C4-2B (cell line): Measurements from ENCODE around the gene GMEB2.
"Not testable (repeated sequence)": the region's sequence is repeated elsewhere in the genome, so short reads cannot be mapped to it uniquely, and the experiment has no call there.

Experiments used
- ZFX ChIP-seq: fragments of 450-650 bp; IDR thresholded peaks from 2 replicates; pipeline ENCODE4 v1.6.1; 2017
- TF ChIP-seq, protein P1 (sequence below): fragments of 450-650 bp; conservative IDR thresholded peaks from 2 replicates; pipeline ENCODE4 v1.5.1; 2017; ENCODE audit warnings: mild to moderate bottlenecking

GRCh38 chr20:63601679-63602078, 25.2 kb downstream of the GMEB2 start:
- TF ChIP-seq, protein P1, sequence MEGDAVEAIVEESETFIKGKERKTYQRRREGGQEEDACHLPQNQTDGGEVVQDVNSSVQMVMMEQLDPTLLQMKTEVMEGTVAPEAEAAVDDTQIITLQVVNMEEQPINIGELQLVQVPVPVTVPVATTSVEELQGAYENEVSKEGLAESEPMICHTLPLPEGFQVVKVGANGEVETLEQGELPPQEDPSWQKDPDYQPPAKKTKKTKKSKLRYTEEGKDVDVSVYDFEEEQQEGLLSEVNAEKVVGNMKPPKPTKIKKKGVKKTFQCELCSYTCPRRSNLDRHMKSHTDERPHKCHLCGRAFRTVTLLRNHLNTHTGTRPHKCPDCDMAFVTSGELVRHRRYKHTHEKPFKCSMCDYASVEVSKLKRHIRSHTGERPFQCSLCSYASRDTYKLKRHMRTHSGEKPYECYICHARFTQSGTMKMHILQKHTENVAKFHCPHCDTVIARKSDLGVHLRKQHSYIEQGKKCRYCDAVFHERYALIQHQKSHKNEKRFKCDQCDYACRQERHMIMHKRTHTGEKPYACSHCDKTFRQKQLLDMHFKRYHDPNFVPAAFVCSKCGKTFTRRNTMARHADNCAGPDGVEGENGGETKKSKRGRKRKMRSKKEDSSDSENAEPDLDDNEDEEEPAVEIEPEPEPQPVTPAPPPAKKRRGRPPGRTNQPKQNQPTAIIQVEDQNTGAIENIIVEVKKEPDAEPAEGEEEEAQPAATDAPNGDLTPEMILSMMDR = not testable (repeated sequence)
- TF ChIP-seq ZFX = not testable (repeated sequence)
